K562 (cell line): Measurements from ENCODE around the gene HEMGN. TPM values are rescaled to one million over a fixed set of nuclear protein-coding genes. Genes with fewer than 3 reads are reported as not detected.

ENCODE experiments used
- ATAC-seq: fragments of 200-7000 bp; cut with Tn5 transposase; 3 replicates; pipeline ENCODE4 v1.9.1; 2020; ENCODE audit warnings: moderate library complexity
- BruUV-seq: library from RNA; stranded (reverse); fragments of 400-500 nt; replicated peaks from 2 replicates; lab custom pipeline; 2021; lab: Mats Ljungman, UMichigan
- CTCF ChIA-PET: fragments of 300-600 bp; formaldehyde crosslinking; extraction: SDS; loops from one replicate; lab custom pipeline; 2021; ENCODE audit warnings: low intra/inter-chr PET ratio; lab: Yijun Ruan, JAX
- POLR2A ChIA-PET: fragments of 300-600, 350-650 bp; sonication (Branson Sonifier 250); formaldehyde crosslinking; extraction: SDS; loops from one replicate; lab custom pipeline; 2021; ENCODE audit warnings: antibody characterized with exemption, inconsistent platforms; lab: Yijun Ruan, JAX
- DNase-seq, 4 experiments: peaks; one replicate each; pipeline versions ENCODE4 v3.0.0 to v3.0.0-alpha.2; 2011 to 2018; ENCODE audit warnings: low spot score in 3 of 4, mixed read lengths in 3 of 4; ENCODE audit errors: extremely low read depth in 1 of 4
- FAIRE-seq: peaks from 2 replicates; lab custom pipeline; 2011; peaks lifted over from hg19 to GRCh38; lab: Jason Lieb, UNC
- H2AFZ ChIP-seq: 2 replicates; pipeline ENCODE4 v1.6.0; 2011; ENCODE audit warnings: low read depth, low read length, control low read depth, inconsistent platforms
- H3K27ac ChIP-seq: fragments of 200-600 bp; 3 replicates; pipeline ENCODE4 v1.8.0; 2011; ENCODE audit warnings: low read depth, mild to moderate bottlenecking, control low read depth, inconsistent platforms, low read length, moderate library complexity, mixed read lengths; ENCODE audit errors: extremely low read depth
- H3K27me3 ChIP-seq, 2 experiments: fragments of 300-600 bp in 1 of 2; 2 replicates in 1 of 2; 3 replicates in 1 of 2; pipeline versions ENCODE4 v1.6.0 to v1.8.0; 2011; ENCODE audit warnings: inconsistent platforms in 2 of 2, low read length in 2 of 2, mild to moderate bottlenecking in 1 of 2, mixed read lengths in 1 of 2, moderate library complexity in 1 of 2; ENCODE audit not compliant: control insufficient read depth in 2 of 2, insufficient read depth in 2 of 2
- H3K36me3 ChIP-seq: fragments of 300-600 bp; 3 replicates; pipeline ENCODE4 v1.8.0; 2011; ENCODE audit warnings: mild to moderate bottlenecking, low read length, inconsistent platforms; ENCODE audit not compliant: control insufficient read depth, insufficient read depth
- H3K4me1 ChIP-seq, 2 experiments: fragments of 200-600 bp in 1 of 2; replicated peaks in 1 of 2; 2 replicates in 1 of 2; 3 replicates in 1 of 2; pipeline versions ENCODE4 v1.5.1 to v1.8.0; 2011; ENCODE audit warnings: inconsistent platforms in 2 of 2, low read length in 2 of 2, mild to moderate bottlenecking in 1 of 2, mixed read lengths in 1 of 2, moderate library complexity in 1 of 2; ENCODE audit not compliant: control insufficient read depth in 2 of 2, insufficient read depth in 2 of 2
- H3K4me2 ChIP-seq: 2 replicates; pipeline ENCODE4 v1.6.1; 2011; ENCODE audit warnings: low read length, control low read depth, inconsistent platforms, mixed read lengths; ENCODE audit not compliant: insufficient read depth
- H3K4me3 ChIP-seq: fragments of 200-600 bp; sonication (generic), shearing (Covaris generic); 2 replicates; pipeline ENCODE4 v1.5.1; 2016; ENCODE audit warnings: control low read depth, inconsistent platforms
- H3K79me2 ChIP-seq: fragments of 200-600 bp; 3 replicates; pipeline ENCODE4 v1.8.0; 2011; ENCODE audit warnings: low read length, inconsistent platforms; ENCODE audit not compliant: control insufficient read depth, insufficient read depth
- H3K9ac ChIP-seq, 2 experiments: 2 replicates each; pipeline versions ENCODE4 v1.6.0 to v1.6.1; 2011; ENCODE audit warnings: low read depth in 2 of 2, low read length in 2 of 2, control low read depth in 1 of 2, inconsistent platforms in 1 of 2, mild to moderate bottlenecking in 1 of 2, mixed read lengths in 1 of 2; ENCODE audit not compliant: insufficient read depth in 1 of 2
- H3K9me1 ChIP-seq: one replicate; pipeline ENCODE4 v1.6.0; 2011; ENCODE audit warnings: inconsistent platforms, mild to moderate bottlenecking, low read length, moderate library complexity; ENCODE audit not compliant: control insufficient read depth, insufficient read depth
- H3K9me3 ChIP-seq: replicated peaks from 2 replicates; pipeline ENCODE4 v1.5.1; 2011; ENCODE audit warnings: low read depth, low read length, inconsistent platforms; ENCODE audit not compliant: control insufficient read depth, insufficient read depth
- H4K20me1 ChIP-seq: replicated peaks from 2 replicates; pipeline ENCODE4 v1.6.1; 2011; ENCODE audit warnings: low read length, inconsistent platforms, mixed read lengths; ENCODE audit not compliant: control insufficient read depth, insufficient read depth
- CXXC5 ChIP-seq: fragments of 250-450 bp; sonication (Bioruptor Pico); IDR thresholded peaks from 2 replicates; pipeline ENCODE4 v1.8.0; 2022; ENCODE audit warnings: inconsistent platforms, mild to moderate bottlenecking, moderate library complexity
- DMBX1 ChIP-seq: fragments of 250-450 bp; sonication (Bioruptor Pico); IDR thresholded peaks from 2 replicates; pipeline ENCODE4 v1.8.0; 2022; ENCODE audit warnings: inconsistent platforms, mild to moderate bottlenecking, moderate library complexity, borderline replicate concordance
- ELF4 ChIP-seq: fragments of 450-650 bp; formaldehyde crosslinking; IDR thresholded peaks from 2 replicates; pipeline ENCODE4 v1.4.0; 2022; ENCODE audit warnings: missing genetic modification characterization
- EWSR1 ChIP-seq: fragments of 450-650 bp; IDR thresholded peaks from 2 replicates; pipeline ENCODE4 v1.6.1; 2018; ENCODE audit warnings: borderline replicate concordance, mild to moderate bottlenecking, low read depth, moderate library complexity; ENCODE audit not compliant: partially characterized antibody
- IRF2 ChIP-seq: sonication (generic); formaldehyde crosslinking; IDR thresholded peaks from 2 replicates; pipeline ENCODE4 v1.8.1; 2022; ENCODE audit warnings: mild to moderate bottlenecking, missing genetic modification reagents
- L3MBTL2 ChIP-seq: fragments of 450-650 bp; IDR thresholded peaks from 2 replicates; pipeline ENCODE4 v1.6.1; 2016; ENCODE audit warnings: mild to moderate bottlenecking, moderate library complexity
- MECOM ChIP-seq: fragments of 250-450 bp; sonication (Bioruptor Pico); IDR thresholded peaks from 2 replicates; pipeline ENCODE4 v1.8.0; 2022; ENCODE audit warnings: inconsistent platforms
- NFRKB ChIP-seq: fragments of 450-650 bp; IDR thresholded peaks from 2 replicates; pipeline ENCODE4 v1.6.1; 2016; ENCODE audit warnings: low read depth
- NR2C1 ChIP-seq, 2 experiments: fragments of 450-650 bp; IDR thresholded peaks; 2 replicates each; pipeline ENCODE4 v1.6.1; 2017; ENCODE audit warnings: mild to moderate bottlenecking in 2 of 2, antibody characterized with exemption in 1 of 2, inconsistent platforms in 1 of 2, missing compliant biosample characterization in 1 of 2, missing genetic modification characterization in 1 of 2
- NR2C2 ChIP-seq, 2 experiments: fragments of 200-800 bp in 1 of 2; sonication (Bioruptor generic) in 1 of 2; sonication (generic) in 1 of 2; formaldehyde crosslinking in 1 of 2; IDR thresholded peaks; 2 replicates each; pipeline versions ENCODE4 v1.6.1 to v1.8.0; 2016 to 2022; ENCODE audit warnings: mild to moderate bottlenecking in 1 of 2, missing compliant biosample characterization in 1 of 2, missing genetic modification characterization in 1 of 2, missing genetic modification reagents in 1 of 2
- ZFX ChIP-seq: sonication (generic); formaldehyde crosslinking; IDR thresholded peaks from 2 replicates; pipeline ENCODE4 v1.8.0; 2022; ENCODE audit warnings: mild to moderate bottlenecking, missing genetic modification reagents, moderate library complexity
- ZNF175 ChIP-seq: fragments of 200-800 bp; sonication (Bioruptor generic); IDR thresholded peaks from 2 replicates; pipeline ENCODE4 v1.6.1; 2016; ENCODE audit warnings: low read depth, mild to moderate bottlenecking, missing genetic modification characterization, missing compliant biosample characterization
- WGBS: fragments of 100-300 bp; shearing (Covaris generic); methylation state at CpG from one replicate; pipeline ENCODE4 v1.1.6; 2016; ENCODE audit warnings: low coverage, mixed read lengths; ENCODE audit not compliant: insufficient coverage; ENCODE audit errors: missing lambda C conversion rate; 5-methylcytosine and 5-hydroxymethylcytosine counted together
- in situ Hi-C: fragments of 300-500 bp; cut with MboI; formaldehyde crosslinking; loops from 4 replicates; pipeline ENCODE4 v1.15.0; 2018; ENCODE audit warnings: inconsistent platforms, mixed read lengths
- intact Hi-C: fragments of 100-400 bp; cut with micrococcal nuclease; formaldehyde crosslinking; loops from 2 replicates; pipeline ENCODE4 v1.14.2; 2022
- polyA plus RNA-seq, 8 experiments: library from polyadenylated mRNA; depleted of rRNA in 4 of 8; stranded (reverse) in 5 of 8; unstranded in 3 of 8; fragments of >200 nt; fragmentation: Nextera tagmentation in 2 of 8; fragmentation: Illumina TruSeq in 1 of 8; extraction: Ambion mirVana in 2 of 8; extraction: Trizol in 1 of 8; gene quantifications; 2 replicates each; pipeline versions ENCODE4 v1.2.1 to v1.2.3, GENCODE V29; 2011 to 2014; ENCODE audit warnings: inconsistent platforms in 1 of 8, missing spikeins in 1 of 8
- total RNA-seq, 7 experiments: library from RNA; depleted of rRNA in 6 of 7; stranded (reverse); fragments of >200 nt in 6 of 7; fragmentation: Illumina TruSeq in 2 of 7; extraction: Trizol in 2 of 7; gene quantifications; 2 replicates each; pipeline versions ENCODE4 v1.2.1 to v1.2.3, GENCODE V29; 2011 to 2021; ENCODE audit warnings: low replicate concordance in 1 of 7
- TF ChIP-seq, protein P1 (sequence below), 2 experiments: fragments of 250-450 bp in 1 of 2; fragments of 450-650 bp in 1 of 2; sonication (Bioruptor Pico) in 1 of 2; IDR thresholded peaks; 2 replicates each; pipeline versions ENCODE4 v1.6.1 to v1.8.0; 2016 to 2021; ENCODE audit warnings: mild to moderate bottlenecking in 2 of 2, moderate library complexity in 2 of 2, missing compliant biosample characterization in 1 of 2, missing genetic modification characterization in 1 of 2
- TF ChIP-seq, protein P2 (sequence below), 3 experiments: fragments of 200-800 bp in 1 of 3; fragments of 250-450 bp in 1 of 3; fragments of 450-650 bp in 1 of 3; sonication (Bioruptor Pico) in 1 of 3; sonication (Bioruptor generic) in 1 of 3; formaldehyde crosslinking in 1 of 3; IDR thresholded peaks; 2 replicates each; pipeline versions ENCODE4 v1.6.1 to v1.8.0; 2016 to 2022; ENCODE audit warnings: mild to moderate bottlenecking in 2 of 3, missing genetic modification characterization in 2 of 3, missing compliant biosample characterization in 1 of 3, moderate library complexity in 1 of 3

Gene HEMGN
- total and polyA plus RNA-seq, 9 of the 15 experiments (the other 6 are each of a cell fraction or from before 2014, with no cell fraction given), result 56.3 to 258 (median 137) TPM

- TF ChIP-seq NR2C1 (IDR thresholded peaks at IDR 0.05) (no peak), NR2C1 (tag; IDR thresholded peaks at IDR 0.05) (0 out of 2 replicates have a peak, but pooled peaks have one; percentile 30), CXXC5 (CRISPR knock-in tag) (peak; percentile 50; the same call in 1 of the 2 replicates), DMBX1 (CRISPR knock-in tag) (peak; percentile 95), ELF4 (CRISPR knock-in tag) (no peak), MECOM (CRISPR knock-in tag) (peak; percentile 57; the same call in 1 of the 2 replicates)
These were observed 21.6 kb upstream of the HEMGN start (continued) for GRCh38 chr9:97959585-97959984.

DNA sequence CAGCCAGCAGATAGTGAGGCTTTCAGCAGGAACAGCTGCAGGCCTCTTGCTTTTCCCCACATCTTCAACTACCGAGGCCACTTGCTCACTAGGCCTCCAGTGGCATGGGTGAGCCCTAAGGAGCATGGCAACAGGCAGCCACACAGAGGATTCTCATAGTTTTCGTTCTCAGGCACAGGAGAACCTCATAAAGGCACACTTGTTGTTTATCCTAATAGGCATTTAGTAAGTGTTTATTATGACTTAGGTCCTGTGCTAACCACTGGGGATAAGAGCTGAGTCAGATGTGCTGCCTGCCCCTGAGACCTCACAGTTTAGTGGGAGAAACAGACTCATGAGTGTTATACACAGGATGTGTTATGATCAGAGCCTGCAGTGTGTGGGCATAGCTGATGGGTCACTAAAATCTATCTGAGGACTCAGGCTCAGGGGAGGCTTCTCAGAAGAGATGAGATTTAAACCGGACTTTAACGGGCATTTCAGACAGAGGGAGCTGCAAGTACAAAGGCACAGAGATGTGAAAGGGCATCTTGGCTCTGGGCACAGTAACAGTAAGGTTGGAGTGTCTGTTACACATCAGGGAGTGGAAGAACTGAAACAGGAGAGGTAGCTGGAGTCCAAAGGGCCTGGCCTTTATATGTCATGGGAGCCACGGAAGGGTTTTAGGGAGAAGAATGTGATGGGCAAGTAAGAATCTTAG, 21.0 kb upstream of the HEMGN start:
- no peaks in the 10 kb centered on the region for H3K9me3 ChIP-seq
- no peak overlapping the region for H3K4me3 ChIP-seq
- intact Hi-C loops, result no loop called here
- peak overlapping the region; percentile 93 for H2AFZ ChIP-seq
- no peaks in the 10 kb centered on the region for H3K9me1 ChIP-seq
- no peaks in the 10 kb centered on the region for H4K20me1 ChIP-seq
- H3K79me2 ChIP-seq, result peaks cover 31% of the 10 kb centered on the region; the same call in 2 of the 3 replicates
- peak; percentile 60 for FAIRE-seq
- H3K27ac ChIP-seq, result peak overlapping the region; percentile 83
- H3K4me2 ChIP-seq, result peak overlapping the region; percentile 22
- H3K36me3 ChIP-seq, result no peaks in the 10 kb centered on the region; the same call in 2 of the 3 replicates
- H3K4me1 ChIP-seq, result peaks cover 48 to 73% of the 10 kb centered on the region in 2 experiments
- ATAC-seq, result peak; percentile 9
- WGBS, result 23% methylated on average over 5 of the region's 5 CpGs
- ChIA-PET POLR2A (interaction anchor here (0.6 to 3.5 kb wide), 7 partner anchors 8 to 60 kb away, joined by 3 to 45 read pairs (median 5); partner anchors contain the start of gene ANP32B), CTCF (no interaction called here)
- in situ Hi-C loops, result no loop called here
- no peaks in the 10 kb centered on the region for H3K27me3 ChIP-seq
- no TSS peak for BruUV-seq
- peak overlapping the region; percentile 60 to 75; a peak in 3 of 4 replicates for H3K9ac ChIP-seq
- peak in 2 of 4 experiments; percentile 44 to 68 for DNase-seq
- TF ChIP-seq L3MBTL2 (peak; percentile 66; the same call in 1 of the 2 replicates), CXXC5 (CRISPR knock-in tag) (peak; percentile 65), EWSR1 (no peak), IRF2 (CRISPR knock-in tag) (no peak), NR2C2 (CRISPR knock-in tag; IDR thresholded peaks at IDR 0.05) (no peak), NR2C2 (tag; IDR thresholded peaks at IDR 0.05) (0 out of 2 replicates have a peak, but pooled peaks have one; percentile 24), NFRKB (0 out of 2 replicates have a peak, but pooled peaks have one; percentile 41), ZFX (CRISPR knock-in tag) (peak; percentile 70), ZNF175 (peak; percentile 4)
- TF ChIP-seq, protein P1, sequence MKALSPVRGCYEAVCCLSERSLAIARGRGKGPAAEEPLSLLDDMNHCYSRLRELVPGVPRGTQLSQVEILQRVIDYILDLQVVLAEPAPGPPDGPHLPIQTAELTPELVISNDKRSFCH (CRISPR knock-in tag; IDR thresholded peaks at IDR 0.05), result no peak
- TF ChIP-seq, protein P1 (tag; IDR thresholded peaks at IDR 0.05), result peak; percentile 82; the same call in 1 of the 2 replicates
- TF ChIP-seq, protein P2, sequence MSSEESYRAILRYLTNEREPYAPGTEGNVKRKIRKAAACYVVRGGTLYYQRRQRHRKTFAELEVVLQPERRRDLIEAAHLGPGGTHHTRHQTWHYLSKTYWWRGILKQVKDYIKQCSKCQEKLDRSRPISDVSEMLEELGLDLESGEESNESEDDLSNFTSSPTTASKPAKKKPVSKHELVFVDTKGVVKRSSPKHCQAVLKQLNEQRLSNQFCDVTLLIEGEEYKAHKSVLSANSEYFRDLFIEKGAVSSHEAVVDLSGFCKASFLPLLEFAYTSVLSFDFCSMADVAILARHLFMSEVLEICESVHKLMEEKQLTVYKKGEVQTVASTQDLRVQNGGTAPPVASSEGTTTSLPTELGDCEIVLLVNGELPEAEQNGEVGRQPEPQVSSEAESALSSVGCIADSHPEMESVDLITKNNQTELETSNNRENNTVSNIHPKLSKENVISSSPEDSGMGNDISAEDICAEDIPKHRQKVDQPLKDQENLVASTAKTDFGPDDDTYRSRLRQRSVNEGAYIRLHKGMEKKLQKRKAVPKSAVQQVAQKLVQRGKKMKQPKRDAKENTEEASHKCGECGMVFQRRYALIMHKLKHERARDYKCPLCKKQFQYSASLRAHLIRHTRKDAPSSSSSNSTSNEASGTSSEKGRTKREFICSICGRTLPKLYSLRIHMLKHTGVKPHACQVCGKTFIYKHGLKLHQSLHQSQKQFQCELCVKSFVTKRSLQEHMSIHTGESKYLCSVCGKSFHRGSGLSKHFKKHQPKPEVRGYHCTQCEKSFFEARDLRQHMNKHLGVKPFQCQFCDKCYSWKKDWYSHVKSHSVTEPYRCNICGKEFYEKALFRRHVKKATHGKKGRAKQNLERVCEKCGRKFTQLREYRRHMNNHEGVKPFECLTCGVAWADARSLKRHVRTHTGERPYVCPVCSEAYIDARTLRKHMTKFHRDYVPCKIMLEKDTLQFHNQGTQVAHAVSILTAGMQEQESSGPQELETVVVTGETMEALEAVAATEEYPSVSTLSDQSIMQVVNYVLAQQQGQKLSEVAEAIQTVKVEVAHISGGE (CRISPR knock-in tag; IDR thresholded peaks at IDR 0.05), result peak in 1 of 3 experiments; percentile 61; a peak in 2 of 6 replicates
